Activated CD4-positive, alpha-beta T cell treated with anti-CD3 and anti-CD28 coated beads, Interleukin-2, amount 50 U/mL, for 1 hour (primary cell): ENCODE measurements around the gene CXCR2.
"Not testable (repeated sequence)": the region's sequence is repeated elsewhere in the genome, so short reads cannot be mapped to it uniquely, and the experiment has no call there.

Source experiments
- DNase-seq: peaks from one replicate; pipeline ENCODE4 v3.0.0-alpha.2; 2020

The CXCR2 gene

GRCh38 chr2:218125626-218126080 is at the start of gene CXCR2:
Gene CXCR2 (plus strand): TSS chr2:218126028. CDS start chr2:218134802, 8,774 bp downstream.
- no peak for DNase-seq

GRCh38 chr2:218077464-218078216 is 48.2 kb upstream of the CXCR2 start:
- DNase-seq: no peak

GRCh38 chr2:218079943-218080913 is 45.6 kb upstream of the CXCR2 start:
- DNase-seq: no peak

- DNase-seq: no peak
Measured at GRCh38 chr2:218081063-218081462, 44.8 kb upstream of the CXCR2 start.

- DNase-seq: no peak
Measured at GRCh38 chr2:218081695-218082094, 44.1 kb upstream of the CXCR2 start.

GRCh38 chr2:218082586-218083351 is 43.1 kb upstream of the CXCR2 start:
- no peak for DNase-seq

- DNase-seq: no peak
Measured at GRCh38 chr2:218083352-218083676, 42.5 kb upstream of the CXCR2 start.

GRCh38 chr2:218086478-218086877 is 39.4 kb upstream of the CXCR2 start:
- DNase-seq: no peak

- DNase-seq: no peak
Measured at GRCh38 chr2:218089259-218089658, 36.6 kb upstream of the CXCR2 start.

GRCh38 chr2:218091746-218092145 is 34.1 kb upstream of the CXCR2 start:
- no peak for DNase-seq

GRCh38 chr2:218093879-218094278 is 31.9 kb upstream of the CXCR2 start:
- DNase-seq: no peak

- no peak for DNase-seq
Measured at GRCh38 chr2:218095853-218096252, 30.0 kb upstream of the CXCR2 start.

- no peak for DNase-seq
Measured at GRCh38 chr2:218097975-218098374, 27.9 kb upstream of the CXCR2 start.

- not testable (repeated sequence) for DNase-seq
Measured at GRCh38 chr2:218108834-218109233, 17.0 kb upstream of the CXCR2 start.

GRCh38 chr2:218121789-218122188 is 4.0 kb upstream of the CXCR2 start:
- not testable (repeated sequence) for DNase-seq

GRCh38 chr2:218122286-218122685 is 3.5 kb upstream of the CXCR2 start:
- DNase-seq: not testable (repeated sequence)

GRCh38 chr2:218123986-218124385 is 1.8 kb upstream of the CXCR2 start:
- no peak for DNase-seq

GRCh38 chr2:218125095-218125494 is 733 bp upstream of the CXCR2 start:
- no peak for DNase-seq

- DNase-seq: no peak
Measured at GRCh38 chr2:218127929-218128455, 2.2 kb downstream of the CXCR2 start.

GRCh38 chr2:218128781-218129457 is 3.1 kb downstream of the CXCR2 start:
- DNase-seq: no peak

GRCh38 chr2:218129458-218130135 is 3.8 kb downstream of the CXCR2 start:
- no peak for DNase-seq

GRCh38 chr2:218130377-218130776 is 4.5 kb downstream of the CXCR2 start:
- no peak for DNase-seq
